ENCODE results near the gene CDH5. TPM values are rescaled to one million over a fixed set of nuclear protein-coding genes. Genes with fewer than 3 reads are reported as not detected.

The CDH5 gene
- total and polyA plus RNA-seq, 2 of the 8 experiments (the other 6 are each of a cell fraction or from before 2014, with no cell fraction given): 0.32 TPM

GRCh38 chr16:66446737-66447136, 80.2 kb downstream of the CDH5 start (continued):
- TF ChIP-seq HDAC2 (IDR thresholded peaks at IDR 0.05; ENCODE audit: borderline replicate concordance in 1 of 2, low read depth in 2 of 2, low read length in 2 of 2): no peak
